ENCODE data around the gene IQCK. TPM values are rescaled to one million over a fixed set of nuclear protein-coding genes. Genes with fewer than 3 reads are reported as not detected.

IQCK gene
- total and polyA plus RNA-seq, 2 donors (not counting 3 experiments of a cell fraction or from before 2014, with no cell fraction given), result 17.2 to 18.1 TPM

GRCh38 chr16:19830902-19831560 lies 113.0 kb downstream of the IQCK start:
- no peak overlapping the region for H3K9ac ChIP-seq (replicated peaks; ENCODE audit: extremely low read depth, insufficient read depth, low read length)
- no peaks in the 10 kb centered on the region for H3K9me1 ChIP-seq (replicated peaks; ENCODE audit: control insufficient read depth, extremely low read depth, insufficient read depth, low read length)
- ChIA-PET CTCF (interaction anchor here (0.6 to 1.2 kb wide), 6 partner anchors 14 to 247 kb away, joined by 3 to 6 read pairs (median 3); no protein-coding TSS in a partner anchor), POLR2A (interaction anchor here (0.7 kb wide), 1 partner anchor 16 kb away, joined by 3 read pairs; no protein-coding TSS in a partner anchor)
- no peaks in the 10 kb centered on the region for H4K20me1 ChIP-seq (replicated peaks; ENCODE audit: control insufficient read depth, extremely low read depth, insufficient read depth, low read length)
- no peaks in the 10 kb centered on the region for H3K79me2 ChIP-seq (ENCODE audit: control insufficient read depth, insufficient read depth, low read length)
- dilution Hi-C loops (cut with MboI; ENCODE audit: extremely low pct_ligation_motif_present, low sequenced_read_pairs) (no loop called here), intact Hi-C loops (cut with micrococcal nuclease) (no loop called here)
- no peaks in the 10 kb centered on the region for H3K27me3 ChIP-seq (ENCODE audit: control insufficient read depth in 2 of 2, insufficient read depth in 2 of 2, low read length in 2 of 2)
- H3K4me2 ChIP-seq (ENCODE audit: insufficient read depth, low read length), result no peak overlapping the region
- H3K36me3 ChIP-seq (ENCODE audit: control insufficient read depth in 2 of 2, extremely low read depth in 1 of 2, insufficient read depth in 2 of 2, low read length in 2 of 2), result no peaks in the 10 kb centered on the region
- no peak overlapping the region for H3K4me3 ChIP-seq (replicated peaks in 1 of 3; ENCODE audit: insufficient read depth in 1 of 3, low read depth in 1 of 3, low read length in 3 of 3)
- TF ChIP-seq JUN (IDR thresholded peaks at IDR 0.05; ENCODE audit: borderline replicate concordance, insufficient read depth, insufficient read length, low read depth), result no peak
- TF ChIP-seq GATA2 (IDR thresholded peaks at IDR 0.05; ENCODE audit: insufficient read depth, insufficient read length, low read depth, low read length), result no peak
- TF ChIP-seq POLR2A (IDR thresholded peaks at IDR 0.05; ENCODE audit: low read depth, low read length), result no peak
- TF ChIP-seq MYC (IDR thresholded peaks at IDR 0.05; ENCODE audit: low read depth, low read length), result no peak
- no peak for TF ChIP-seq POLR2AphosphoS5 (IDR thresholded peaks at IDR 0.05; ENCODE audit: insufficient read depth, low read depth, low read length)
- TF ChIP-seq FOS (IDR thresholded peaks at IDR 0.05; ENCODE audit: borderline replicate concordance, insufficient read depth, low read length), result no peak
- TF ChIP-seq CTCF (IDR thresholded peaks at IDR 0.05; ENCODE audit: extremely low read depth in 1 of 2, insufficient read depth in 1 of 2, low read depth in 1 of 2, low read length in 2 of 2), result no peak
- TF ChIP-seq MAX (IDR thresholded peaks at IDR 0.05; ENCODE audit: insufficient read depth, insufficient read length), result no peak
- no peak for TF ChIP-seq EZH2 (IDR thresholded peaks at IDR 0.05; ENCODE audit: borderline replicate concordance, low read depth, low read length, severe bottlenecking)
- DNase-seq (ENCODE audit: low read depth, low spot score) (peak; percentile 63), FAIRE-seq (no peak)
- no TSS peak for BruUV-seq (replicated peaks)
- H3K4me1 ChIP-seq (ENCODE audit: control insufficient read depth, extremely low read depth, insufficient read depth, low read length), result no peaks in the 10 kb centered on the region
- H2AFZ ChIP-seq (ENCODE audit: low read depth, low read length), result no peak overlapping the region
- no peaks in the 10 kb centered on the region for H3K9me3 ChIP-seq (replicated peaks; ENCODE audit: control insufficient read depth, insufficient read depth, low read length)
- no peak overlapping the region for H3K27ac ChIP-seq (ENCODE audit: insufficient read depth, low read depth, low read length)

Measured in endothelial cell of umbilical vein (primary cell).